Measurements from ENCODE around the gene ZNF891. TPM values are rescaled to one million over a fixed set of nuclear protein-coding genes. Genes with fewer than 3 reads are reported as not detected.
A peak's percentile ranks its signal among the peaks of the same experiment; 100 is the strongest.

Gene ZNF891
- total and polyA plus RNA-seq, 8 donors, result 0.57 to 1.6 (median 1.0) TPM

DNA sequence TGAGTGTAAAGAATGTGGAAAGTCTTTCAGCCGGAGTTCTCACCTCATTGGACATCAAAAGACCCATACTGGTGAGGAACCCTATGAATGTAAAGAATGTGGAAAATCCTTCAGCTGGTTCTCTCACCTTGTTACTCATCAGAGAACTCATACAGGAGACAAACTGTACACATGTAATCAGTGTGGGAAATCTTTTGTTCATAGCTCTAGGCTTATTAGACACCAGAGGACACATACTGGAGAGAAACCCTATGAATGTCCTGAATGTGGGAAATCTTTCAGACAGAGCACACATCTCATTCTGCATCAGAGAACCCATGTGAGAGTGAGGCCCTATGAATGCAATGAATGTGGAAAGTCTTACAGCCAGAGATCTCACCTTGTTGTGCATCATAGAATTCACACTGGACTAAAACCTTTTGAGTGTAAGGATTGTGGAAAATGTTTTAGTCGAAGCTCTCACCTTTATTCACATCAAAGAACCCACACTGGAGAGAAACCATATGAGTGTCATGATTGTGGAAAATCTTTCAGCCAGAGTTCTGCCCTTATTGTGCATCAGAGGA, 26.1 kb upstream of the ZNF891 start:
- Histone ChIP-seq H3K9me3 (peaks cover 0 to 42% (median 10%) of the 10 kb centered on the region in 4 donors), H3K27ac (no peak overlapping the region), H3K4me3 (no peak overlapping the region), H3K4me1 (no peaks in the 10 kb centered on the region), H3K36me3 (peaks cover 4 to 56% (median 38%) of the 10 kb centered on the region in 3 donors), H3K27me3 (no peaks in the 10 kb centered on the region)
- intact Hi-C loops (cut with DNase I), result no loop called here
- TF ChIP-seq, protein P1, sequence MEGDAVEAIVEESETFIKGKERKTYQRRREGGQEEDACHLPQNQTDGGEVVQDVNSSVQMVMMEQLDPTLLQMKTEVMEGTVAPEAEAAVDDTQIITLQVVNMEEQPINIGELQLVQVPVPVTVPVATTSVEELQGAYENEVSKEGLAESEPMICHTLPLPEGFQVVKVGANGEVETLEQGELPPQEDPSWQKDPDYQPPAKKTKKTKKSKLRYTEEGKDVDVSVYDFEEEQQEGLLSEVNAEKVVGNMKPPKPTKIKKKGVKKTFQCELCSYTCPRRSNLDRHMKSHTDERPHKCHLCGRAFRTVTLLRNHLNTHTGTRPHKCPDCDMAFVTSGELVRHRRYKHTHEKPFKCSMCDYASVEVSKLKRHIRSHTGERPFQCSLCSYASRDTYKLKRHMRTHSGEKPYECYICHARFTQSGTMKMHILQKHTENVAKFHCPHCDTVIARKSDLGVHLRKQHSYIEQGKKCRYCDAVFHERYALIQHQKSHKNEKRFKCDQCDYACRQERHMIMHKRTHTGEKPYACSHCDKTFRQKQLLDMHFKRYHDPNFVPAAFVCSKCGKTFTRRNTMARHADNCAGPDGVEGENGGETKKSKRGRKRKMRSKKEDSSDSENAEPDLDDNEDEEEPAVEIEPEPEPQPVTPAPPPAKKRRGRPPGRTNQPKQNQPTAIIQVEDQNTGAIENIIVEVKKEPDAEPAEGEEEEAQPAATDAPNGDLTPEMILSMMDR (IDR thresholded peaks at IDR 0.05), result no peak
- no peak for FAIRE-seq
- no peak for DNase-seq
- 96 to 97% methylated on average over 2 of the region's 2 CpGs for WGBS, 2 donors
- no peak for ATAC-seq

DNA sequence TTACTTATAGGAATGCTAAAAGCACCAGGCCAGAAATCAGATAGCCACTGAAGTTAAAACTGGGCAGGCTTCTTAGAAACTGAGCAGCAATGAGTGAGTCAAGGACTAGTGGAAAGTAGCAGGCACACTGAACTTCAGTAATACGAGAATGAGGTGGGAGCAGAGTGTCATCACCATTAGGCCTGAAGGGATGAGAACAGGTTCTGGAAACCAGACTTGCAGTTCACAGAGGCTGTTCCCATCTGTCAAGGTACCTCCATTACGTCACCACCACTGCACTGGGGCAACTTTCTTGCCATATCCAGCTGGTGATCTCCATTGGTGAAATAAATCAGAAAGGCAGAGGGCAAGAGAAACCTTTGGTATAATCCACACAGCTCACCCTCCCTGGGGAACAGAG, 15.9 kb upstream of the ZNF891 start:
- TF ChIP-seq, protein P1 (IDR thresholded peaks at IDR 0.05), result no peak
- no peak for FAIRE-seq
- intact Hi-C loops (cut with DNase I), result no loop called here
- Histone ChIP-seq H3K27me3 (no peaks in the 10 kb centered on the region), H3K4me3 (no peak overlapping the region), H3K36me3 (peaks cover 4 to 44% (median 12%) of the 10 kb centered on the region in 3 donors), H3K27ac (no peak overlapping the region), H3K9me3 (peaks cover 0 to 5% (median 2%) of the 10 kb centered on the region in 4 donors), H3K4me1 (no peaks in the 10 kb centered on the region)
- ATAC-seq, result no peak
- DNase-seq, result no peak
- 98 to 99% methylated on average over 2 of the region's 2 CpGs for WGBS, 2 donors

DNA sequence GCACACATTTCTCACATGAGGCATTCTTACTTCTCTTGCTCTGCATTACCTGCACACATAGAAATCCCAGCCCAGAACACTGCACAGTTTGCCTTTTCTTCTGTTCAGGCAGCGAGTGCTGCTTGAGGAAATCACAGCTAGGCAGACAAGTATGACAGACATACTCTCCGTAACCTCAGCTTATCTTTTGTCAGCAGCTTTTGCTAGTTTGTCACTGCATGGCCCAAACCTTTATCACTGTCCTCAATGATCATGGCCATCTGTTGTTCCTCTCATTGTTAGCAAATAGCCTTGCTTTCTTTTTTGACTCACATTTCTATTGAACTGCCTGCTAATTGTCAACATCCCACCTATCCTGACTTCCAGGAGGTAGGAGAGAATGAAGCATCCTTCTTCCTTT, 5.7 kb upstream of the ZNF891 start:
- Histone ChIP-seq H3K4me1 (peaks cover 0 to 6% (median 0%) of the 10 kb centered on the region in 3 donors), H3K27me3 (no peaks in the 10 kb centered on the region), H3K27ac (no peak overlapping the region), H3K36me3 (peaks cover 0 to 4% (median 0%) of the 10 kb centered on the region in 3 donors), H3K9me3 (peaks cover 0 to 4% (median 0%) of the 10 kb centered on the region in 4 donors), H3K4me3 (no peak overlapping the region)
- TF ChIP-seq, protein P1 (IDR thresholded peaks at IDR 0.05), result no peak
- intact Hi-C loops (cut with DNase I), result no loop called here
- DNase-seq (no peak), ATAC-seq (no peak), FAIRE-seq (no peak)
- WGBS, 2 donors, result 98 to 100% methylated on average over 2 of the region's 2 CpGs

DNA sequence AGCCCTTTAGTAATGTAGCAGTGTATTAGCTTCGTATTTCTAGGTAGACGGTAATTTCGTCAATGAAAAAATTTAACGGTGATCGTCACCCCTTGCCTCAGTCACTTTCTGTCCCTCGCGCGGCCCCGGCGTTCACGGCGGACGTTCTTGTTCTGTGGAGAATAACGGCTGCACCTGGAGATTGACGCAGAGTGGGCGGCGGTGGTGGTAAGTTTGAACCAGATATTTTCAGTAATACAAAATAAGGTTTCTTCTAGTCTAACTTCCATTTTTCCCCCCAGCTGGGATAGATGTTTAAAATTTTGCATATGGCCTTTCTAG, 694 bp upstream of the ZNF891 start:
- TF ChIP-seq, protein P1 (IDR thresholded peaks at IDR 0.05), result no peak
- peak in 4 of 6 donors; percentile 38 to 72 (median 45) for DNase-seq
- Histone ChIP-seq H3K9me3 (peaks cover 0 to 9% (median under 1%) of the 10 kb centered on the region in 4 donors), H3K27ac (peak overlapping the region; percentile 86 to 95 (median 92)), H3K4me3 (peak overlapping the region; percentile 75 to 87 (median 80)), H3K27me3 (no peaks in the 10 kb centered on the region), H3K36me3 (peaks cover 0 to 9% (median 0%) of the 10 kb centered on the region in 3 donors), H3K4me1 (peaks cover 0 to 6% (median 0%) of the 10 kb centered on the region in 3 donors)
- peak in 3 of 4 donors; percentile 11 to 33 (median 19) for ATAC-seq
- intact Hi-C loops (cut with DNase I), result no loop called here
- 1% methylated on average over 17 of the region's 17 CpGs for WGBS, 2 donors
- FAIRE-seq, result no peak

DNA sequence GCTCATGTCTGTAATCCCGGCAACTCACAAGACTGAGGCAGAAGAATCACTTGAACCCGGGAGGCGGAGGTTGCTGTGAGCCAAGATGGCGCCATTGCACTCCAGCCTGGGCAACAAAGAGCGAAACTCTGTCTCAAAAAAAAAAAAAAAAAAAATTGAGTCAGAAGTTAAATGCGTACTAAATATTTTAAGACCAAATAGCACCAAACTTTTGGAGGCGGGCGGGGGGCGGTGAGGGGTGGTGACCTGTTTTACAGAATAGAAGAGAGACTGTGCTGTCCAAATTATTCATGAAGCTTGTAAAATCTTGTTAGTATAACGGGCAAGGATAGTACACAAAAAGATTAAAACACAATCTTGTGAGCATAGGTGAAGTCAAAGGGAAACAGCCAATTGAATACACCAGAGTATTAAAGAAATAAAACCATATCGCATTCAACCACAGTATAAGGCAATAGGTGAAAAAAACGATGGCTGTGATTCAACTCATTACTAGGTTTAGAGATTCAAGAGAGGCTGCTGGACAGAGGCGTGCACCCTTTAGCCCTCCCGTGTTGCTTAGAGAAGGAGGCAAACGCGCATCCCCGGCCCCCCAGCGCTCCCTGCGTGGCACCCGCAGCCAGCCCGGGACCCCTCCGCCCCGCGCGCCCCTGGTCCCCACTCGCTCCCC, 571 bp downstream of the ZNF891 start:
- ATAC-seq (peak; percentile 19 to 47 (median 36)), DNase-seq (peak in 1 of 6 donors; percentile 13), FAIRE-seq (no peak)
- Histone ChIP-seq H3K27ac (peak overlapping the region; percentile 86 to 95 (median 92)), H3K36me3 (peaks cover 0 to 15% (median 0%) of the 10 kb centered on the region in 3 donors), H3K27me3 (no peaks in the 10 kb centered on the region), H3K9me3 (peaks cover 0 to 18% (median 3%) of the 10 kb centered on the region in 4 donors), H3K4me1 (peaks cover 0 to 6% (median 0%) of the 10 kb centered on the region in 3 donors), H3K4me3 (peak overlapping the region; percentile 75 to 87 (median 80))
- intact Hi-C loops (cut with DNase I), result no loop called here
- WGBS, 2 donors, result 18 to 29% methylated on average over 15 to 26 of the region's 26 CpGs
- TF ChIP-seq, protein P1 (IDR thresholded peaks at IDR 0.05), result no peak
